Measurements from ENCODE around the gene CYP24A1.

The CYP24A1 gene

DNA sequence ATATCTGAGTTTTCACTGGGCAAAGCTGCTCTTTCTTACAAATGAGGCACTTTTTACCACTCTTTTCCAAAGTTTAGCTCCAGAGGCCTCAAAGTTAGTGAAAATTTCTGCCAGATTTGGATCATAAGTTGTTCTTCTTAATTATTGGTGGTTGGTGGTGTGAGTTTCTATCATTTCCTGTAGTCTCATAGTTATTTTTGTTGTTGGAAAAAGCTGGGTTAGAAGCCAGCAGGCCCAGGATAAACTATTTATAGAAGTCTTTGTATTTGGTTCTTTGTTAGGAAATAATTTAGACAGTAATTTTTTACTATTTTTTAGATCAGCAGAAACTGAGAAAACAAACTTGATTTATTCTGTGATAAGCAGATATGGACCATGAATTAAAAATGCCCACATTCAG lies 44.7 kb upstream of the CYP24A1 start:
- H3K4me3 ChIP-seq (ENCODE audit: control insufficient read depth, low read depth, low read length) = no peak overlapping the region
- DNase-seq (ENCODE audit: low read depth) = no peak
- TF ChIP-seq, protein P1, sequence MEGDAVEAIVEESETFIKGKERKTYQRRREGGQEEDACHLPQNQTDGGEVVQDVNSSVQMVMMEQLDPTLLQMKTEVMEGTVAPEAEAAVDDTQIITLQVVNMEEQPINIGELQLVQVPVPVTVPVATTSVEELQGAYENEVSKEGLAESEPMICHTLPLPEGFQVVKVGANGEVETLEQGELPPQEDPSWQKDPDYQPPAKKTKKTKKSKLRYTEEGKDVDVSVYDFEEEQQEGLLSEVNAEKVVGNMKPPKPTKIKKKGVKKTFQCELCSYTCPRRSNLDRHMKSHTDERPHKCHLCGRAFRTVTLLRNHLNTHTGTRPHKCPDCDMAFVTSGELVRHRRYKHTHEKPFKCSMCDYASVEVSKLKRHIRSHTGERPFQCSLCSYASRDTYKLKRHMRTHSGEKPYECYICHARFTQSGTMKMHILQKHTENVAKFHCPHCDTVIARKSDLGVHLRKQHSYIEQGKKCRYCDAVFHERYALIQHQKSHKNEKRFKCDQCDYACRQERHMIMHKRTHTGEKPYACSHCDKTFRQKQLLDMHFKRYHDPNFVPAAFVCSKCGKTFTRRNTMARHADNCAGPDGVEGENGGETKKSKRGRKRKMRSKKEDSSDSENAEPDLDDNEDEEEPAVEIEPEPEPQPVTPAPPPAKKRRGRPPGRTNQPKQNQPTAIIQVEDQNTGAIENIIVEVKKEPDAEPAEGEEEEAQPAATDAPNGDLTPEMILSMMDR (IDR thresholded peaks at IDR 0.05; ENCODE audit: control insufficient read depth, insufficient read depth, low read depth, low read length, missing control alignments) = no peak

DNA sequence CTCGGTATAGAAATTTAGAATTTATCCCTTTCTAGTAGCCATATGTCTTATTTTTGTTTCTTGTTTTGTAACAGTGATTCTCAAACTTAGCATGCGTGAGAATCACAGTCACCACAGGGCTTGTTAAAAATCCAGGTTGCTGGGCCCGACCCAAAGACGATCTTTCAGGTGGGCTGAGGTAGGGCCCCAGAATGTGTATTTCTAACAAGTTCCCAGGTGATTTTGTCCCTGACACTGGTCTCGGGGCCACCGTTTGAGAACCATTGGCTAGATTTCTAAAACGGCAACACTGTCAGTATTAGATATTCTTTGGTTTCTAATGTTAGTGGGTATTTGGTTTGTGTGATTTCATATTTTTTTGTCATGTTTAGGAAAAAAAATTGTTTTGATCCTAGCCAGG lies 44.0 kb upstream of the CYP24A1 start:
- no peak for DNase-seq (ENCODE audit: low read depth)
- no peak overlapping the region for H3K4me3 ChIP-seq (ENCODE audit: control insufficient read depth, low read depth, low read length)
- TF ChIP-seq, protein P1 (IDR thresholded peaks at IDR 0.05; ENCODE audit: control insufficient read depth, insufficient read depth, low read depth, low read length, missing control alignments) = no peak

DNA sequence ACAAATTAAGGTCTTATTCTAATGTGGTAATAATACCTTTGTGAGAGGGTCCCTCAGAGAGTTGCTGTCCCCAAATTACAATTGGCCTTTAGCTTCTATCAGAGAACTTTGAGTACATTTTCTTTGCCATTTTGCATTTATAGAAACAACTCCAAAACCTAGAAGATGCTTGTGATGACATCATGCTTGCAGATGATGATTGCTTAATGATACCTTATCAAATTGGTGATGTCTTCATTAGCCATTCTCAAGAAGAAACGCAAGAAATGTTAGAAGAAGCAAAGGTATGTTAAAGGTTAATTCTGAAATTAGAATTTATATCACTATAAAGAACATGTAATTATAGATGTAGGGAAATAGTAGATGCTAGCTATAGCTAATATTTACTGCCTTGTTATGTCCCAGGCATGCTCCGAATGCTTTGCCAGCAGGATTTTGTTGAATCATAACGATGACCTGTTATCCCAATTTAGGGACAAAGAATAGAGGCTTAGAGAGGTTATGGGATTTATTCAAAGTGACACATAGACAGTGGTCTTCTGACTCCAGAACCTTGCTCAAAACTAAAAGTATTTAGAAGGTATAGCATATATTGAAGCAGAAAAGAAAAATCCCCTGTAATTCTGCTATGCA lies 41.5 kb upstream of the CYP24A1 start:
- DNase-seq (ENCODE audit: low read depth) = no peak
- TF ChIP-seq, protein P1 (IDR thresholded peaks at IDR 0.05; ENCODE audit: control insufficient read depth, insufficient read depth, low read depth, low read length, missing control alignments) = no peak
- H3K4me3 ChIP-seq (ENCODE audit: control insufficient read depth, low read depth, low read length) = no peak overlapping the region

DNA sequence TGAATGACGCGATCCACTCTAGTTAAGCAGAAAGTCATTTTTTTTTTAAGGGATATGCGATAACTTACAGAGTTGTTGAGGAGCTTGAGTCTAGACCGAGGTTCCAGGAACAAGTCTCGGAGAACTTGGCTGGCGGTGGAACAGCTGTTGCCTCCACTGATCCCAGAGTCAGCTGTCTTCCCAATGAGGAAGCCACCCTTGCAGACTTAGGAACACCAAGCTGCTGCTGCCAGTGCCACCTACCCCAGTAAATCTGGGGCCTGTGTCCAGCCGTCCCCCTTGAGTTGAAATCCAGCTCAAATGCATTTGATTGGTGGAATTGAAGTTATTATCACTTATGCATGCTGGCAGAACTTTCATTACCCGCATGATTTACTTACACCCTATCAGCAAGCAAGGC lies 40.8 kb upstream of the CYP24A1 start:
- H3K4me3 ChIP-seq (ENCODE audit: control insufficient read depth, low read depth, low read length) = no peak overlapping the region
- TF ChIP-seq, protein P1 (IDR thresholded peaks at IDR 0.05; ENCODE audit: control insufficient read depth, insufficient read depth, low read depth, low read length, missing control alignments) = no peak
- DNase-seq (ENCODE audit: low read depth) = no peak

DNA sequence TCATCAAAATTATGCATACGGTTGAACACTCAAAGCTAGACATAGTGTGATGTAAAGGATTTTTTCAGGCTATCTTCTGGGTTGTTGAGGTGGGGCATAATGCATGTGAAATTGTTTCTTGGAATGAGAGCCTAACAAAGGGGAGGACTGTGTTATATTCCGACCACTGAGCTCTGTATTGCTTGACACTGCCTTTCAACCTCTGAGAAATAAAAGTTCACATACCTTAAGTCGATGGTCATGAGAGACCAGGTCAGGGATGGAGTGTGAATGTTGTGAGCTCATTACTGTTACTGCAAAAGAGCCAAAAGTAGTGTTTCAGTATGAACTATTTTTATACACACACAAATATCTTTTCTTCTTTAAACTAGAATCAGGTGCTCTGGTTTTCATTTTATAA lies 39.1 kb upstream of the CYP24A1 start:
- TF ChIP-seq, protein P1 (IDR thresholded peaks at IDR 0.05; ENCODE audit: control insufficient read depth, insufficient read depth, low read depth, low read length, missing control alignments) = no peak
- DNase-seq (ENCODE audit: low read depth) = no peak

DNA sequence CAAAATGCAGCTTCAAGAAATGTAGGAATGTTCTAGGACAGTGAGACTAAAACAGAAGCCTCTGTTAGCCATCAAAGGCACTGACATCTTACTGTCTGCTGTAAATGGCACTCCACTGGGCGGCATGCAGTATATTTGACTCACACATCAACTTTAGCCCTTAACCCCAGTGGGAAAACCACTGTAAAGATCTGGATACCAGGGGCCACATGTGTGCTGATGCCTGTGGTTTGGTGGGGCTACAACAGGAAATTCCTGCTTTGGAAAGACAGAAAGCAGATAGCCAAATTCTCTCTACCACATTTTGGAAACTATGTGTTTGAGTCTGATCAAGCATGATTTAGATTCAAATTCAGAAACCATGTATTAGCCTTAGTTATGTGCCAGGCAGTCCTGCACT lies 38.4 kb upstream of the CYP24A1 start:
- H3K4me3 ChIP-seq (ENCODE audit: control insufficient read depth, low read depth, low read length) = no peak overlapping the region
- peak; percentile 31 for DNase-seq (ENCODE audit: low read depth)
- TF ChIP-seq, protein P1 (IDR thresholded peaks at IDR 0.05; ENCODE audit: control insufficient read depth, insufficient read depth, low read depth, low read length, missing control alignments) = no peak

More for the DNA sequence above, 39.1 kb upstream of the CYP24A1 start:
- no peak overlapping the region for H3K4me3 ChIP-seq (ENCODE audit: control insufficient read depth, low read depth, low read length)

Data from AG09309 (cell line).